NCI-H146 treated with DMSO at 0.1 percent for 48 hours (cell line): ENCODE data around the gene ZFP28.

Experiments used
- DNase-seq: peaks from one replicate; lab custom pipeline; 2025; ENCODE audit not compliant: unreplicated experiment; lab: John Stamatoyannopoulos, UW

Gene ZFP28

GRCh38 chr19:56595548-56595899 lies 56.8 kb downstream of the ZFP28 start:
- no peak for DNase-seq

- DNase-seq = no peak
Measured at GRCh38 chr19:56596676-56597075, 57.9 kb downstream of the ZFP28 start.

- DNase-seq = no peak
Measured at GRCh38 chr19:56597696-56598095, 58.9 kb downstream of the ZFP28 start.

GRCh38 chr19:56601375-56601774 lies 62.6 kb downstream of the ZFP28 start:
- DNase-seq = no peak

- no peak for DNase-seq
Measured at GRCh38 chr19:56603829-56604228, 65.1 kb downstream of the ZFP28 start.
